ENCODE data around the gene STARD3NL.

STARD3NL gene

DNA sequence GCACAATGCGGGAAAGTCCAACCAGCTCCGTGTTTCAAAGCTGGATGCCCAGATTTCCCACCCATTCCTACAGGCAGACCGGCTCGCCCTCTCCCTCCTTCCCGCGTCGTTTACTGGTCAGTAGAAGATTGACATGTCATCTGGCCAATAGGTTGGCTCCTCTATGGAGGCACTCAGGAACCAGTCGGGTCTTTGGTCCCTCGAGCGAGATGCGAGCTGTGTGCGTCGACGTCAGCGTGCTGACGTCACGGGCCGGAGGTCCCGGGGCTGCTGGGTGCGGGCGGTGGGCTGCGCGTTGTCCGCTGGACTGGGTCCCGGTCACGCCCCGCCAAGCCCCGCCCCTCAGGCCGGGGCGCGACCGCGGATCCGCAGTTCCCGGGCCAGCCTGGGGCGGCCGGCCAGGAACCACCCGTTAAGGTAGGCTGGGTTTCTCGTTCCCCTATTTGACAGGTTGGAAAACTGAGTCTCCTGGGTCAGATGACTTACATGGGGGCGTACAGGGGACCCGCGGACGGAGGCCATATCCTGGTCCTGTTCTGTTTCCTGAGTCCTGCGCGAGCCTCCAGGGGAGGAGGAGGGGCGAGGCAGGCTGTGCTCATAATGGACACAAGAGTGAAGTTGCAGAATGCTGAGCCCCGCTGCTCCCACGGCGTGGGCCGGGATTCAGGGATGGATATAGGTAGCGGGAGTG, at the start of gene STARD3NL:
Gene STARD3NL, plus strand, starts transcription at position 242 of the 691 bp plus-strand sequence. CDS start 29,260 bp downstream, outside the sequence.
- peak within 1 kb of the TSS; percentile 87 for H3K4me3 ChIP-seq (replicated peaks; ENCODE audit: low read depth, low read length)
- DNase-seq (ENCODE audit: low read depth): peak; percentile 100
- TF ChIP-seq CTCF (IDR thresholded peaks at IDR 0.05; ENCODE audit: low read length, missing control alignments): no peak

- no peak for TF ChIP-seq CTCF (IDR thresholded peaks at IDR 0.05; ENCODE audit: low read length, missing control alignments)
- H3K4me3 ChIP-seq (replicated peaks; ENCODE audit: low read depth, low read length): no peak overlapping the region
- DNase-seq (ENCODE audit: low read depth): no peak
Measured at GRCh38 chr7:38129162-38129561, 48.9 kb upstream of the STARD3NL start.

DNA sequence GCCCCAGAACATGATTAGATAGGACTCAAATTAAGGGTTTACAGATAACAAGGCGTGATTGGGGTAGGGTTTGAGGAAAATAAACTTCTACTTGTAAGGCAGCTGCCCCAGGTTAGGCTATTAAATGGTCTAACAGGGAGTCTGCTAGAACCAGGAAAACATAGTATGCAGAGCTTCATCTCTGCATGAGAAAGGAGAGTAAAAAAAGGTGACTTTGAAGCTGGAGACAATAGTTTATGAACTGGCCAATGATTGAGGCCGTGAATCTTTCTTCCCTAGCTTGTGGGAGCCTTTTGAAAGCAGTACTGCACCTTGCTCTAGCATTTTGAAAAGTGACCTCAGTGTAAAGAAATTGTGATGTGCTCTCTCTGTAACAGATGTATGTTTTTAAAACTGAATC, 48.5 kb upstream of the STARD3NL start:
- DNase-seq (ENCODE audit: low read depth): no peak
- no peak for TF ChIP-seq CTCF (IDR thresholded peaks at IDR 0.05; ENCODE audit: low read length, missing control alignments)
- no peak overlapping the region for H3K4me3 ChIP-seq (replicated peaks; ENCODE audit: low read depth, low read length)

DNA sequence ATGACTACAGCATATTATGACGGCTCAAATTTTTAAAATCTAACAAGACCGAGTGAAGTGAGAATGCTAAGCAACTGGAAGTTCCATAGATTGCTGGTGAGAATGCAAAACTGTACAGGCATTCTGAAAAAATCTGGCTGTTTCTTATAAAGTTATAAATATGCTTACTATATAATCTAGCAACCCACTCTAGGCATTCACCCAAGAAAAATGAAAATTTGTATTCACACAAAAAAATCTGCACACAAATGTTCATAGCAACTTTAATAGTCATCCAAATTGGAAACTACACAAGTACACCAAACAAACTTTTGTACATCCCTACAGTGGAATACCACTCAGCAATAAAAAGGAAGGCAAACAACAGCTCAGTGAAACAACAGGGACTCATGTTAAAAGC, 39.9 kb upstream of the STARD3NL start:
- no peak overlapping the region for H3K4me3 ChIP-seq (replicated peaks; ENCODE audit: low read depth, low read length)
- no peak for TF ChIP-seq CTCF (IDR thresholded peaks at IDR 0.05; ENCODE audit: low read length, missing control alignments)
- no peak for DNase-seq (ENCODE audit: low read depth)

GRCh38 chr7:38141187-38141586, 36.9 kb upstream of the STARD3NL start:
- no peak for DNase-seq (ENCODE audit: low read depth)
- TF ChIP-seq CTCF (IDR thresholded peaks at IDR 0.05; ENCODE audit: low read length, missing control alignments): no peak
- H3K4me3 ChIP-seq (replicated peaks; ENCODE audit: low read depth, low read length): no peak overlapping the region

DNA sequence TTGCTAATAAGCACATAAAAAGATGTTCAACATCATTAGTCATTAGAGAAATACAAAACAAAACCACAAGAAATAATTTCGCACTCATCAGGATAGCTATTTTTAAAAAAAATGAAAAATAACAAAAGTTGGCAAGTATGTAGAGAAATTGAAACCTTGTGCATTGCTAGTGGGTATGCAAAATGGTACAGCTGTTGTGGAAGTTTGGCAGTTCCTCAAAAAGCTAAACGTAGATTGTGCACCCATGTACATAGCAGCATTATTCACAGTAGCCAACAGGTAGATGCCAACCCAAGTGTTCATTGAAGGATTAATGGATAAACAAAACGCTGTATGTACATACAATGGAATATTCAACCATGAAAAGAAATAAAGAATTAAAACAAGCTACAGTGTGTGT, 35.3 kb upstream of the STARD3NL start:
- no peak for TF ChIP-seq CTCF (IDR thresholded peaks at IDR 0.05; ENCODE audit: low read length, missing control alignments)
- no peak for DNase-seq (ENCODE audit: low read depth)
- H3K4me3 ChIP-seq (replicated peaks; ENCODE audit: low read depth, low read length): no peak overlapping the region

DNA sequence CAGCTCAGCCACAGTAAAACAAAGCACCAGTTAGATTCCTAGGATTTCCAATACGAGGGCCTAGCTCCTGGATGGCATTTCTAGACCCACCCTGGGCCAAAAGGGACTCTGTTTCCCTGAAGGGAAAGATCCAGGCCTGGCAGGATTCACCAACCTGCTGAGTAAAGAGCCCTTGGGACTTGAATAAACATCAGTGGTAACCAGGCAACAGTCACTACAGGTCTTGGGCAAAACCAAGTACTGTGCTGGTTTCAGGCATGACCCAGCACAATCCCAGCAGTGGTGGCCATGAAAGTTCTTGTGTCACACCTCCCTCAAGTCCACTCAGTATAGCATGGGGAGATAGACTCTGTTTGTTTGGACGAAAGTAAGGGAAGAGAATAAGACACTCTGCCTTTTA, 31.0 kb upstream of the STARD3NL start:
- no peak for DNase-seq (ENCODE audit: low read depth)
- no peak for TF ChIP-seq CTCF (IDR thresholded peaks at IDR 0.05; ENCODE audit: low read length, missing control alignments)
- no peak overlapping the region for H3K4me3 ChIP-seq (replicated peaks; ENCODE audit: low read depth, low read length)
